SK-N-DZ (cell line): ENCODE measurements around the gene CUX1.
A peak's percentile ranks its signal among the peaks of the same experiment; 100 is the strongest.
"Not testable (repeated sequence)": the region's sequence is repeated elsewhere in the genome, so short reads cannot be mapped to it uniquely, and the experiment has no call there.

Experiments
- DNase-seq: peaks from one replicate; pipeline ENCODE4 v3.0.0-alpha.2; 2015; ENCODE audit warnings: low spot score

Gene CUX1

DNA sequence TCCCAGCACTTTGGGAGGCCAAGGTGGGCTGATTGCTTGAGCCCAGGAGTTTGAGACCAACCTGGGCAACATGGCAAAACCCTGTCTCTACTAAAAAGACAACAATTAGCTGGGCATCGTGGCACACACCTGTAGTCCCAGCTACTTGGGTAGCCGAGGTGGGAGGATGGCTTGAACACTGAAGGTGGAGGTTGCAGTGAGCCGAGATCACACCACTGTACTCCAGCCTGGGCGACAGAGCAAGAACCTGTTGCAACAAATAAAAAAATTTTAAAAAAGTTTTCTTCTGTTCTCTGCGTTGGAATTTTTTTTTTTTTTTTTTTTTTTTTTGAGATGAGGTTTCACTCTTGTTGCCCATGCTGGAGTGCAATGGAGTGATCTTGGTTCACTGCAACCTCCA is 34.9 kb downstream of the CUX1 start:
- not testable (repeated sequence) for DNase-seq

DNA sequence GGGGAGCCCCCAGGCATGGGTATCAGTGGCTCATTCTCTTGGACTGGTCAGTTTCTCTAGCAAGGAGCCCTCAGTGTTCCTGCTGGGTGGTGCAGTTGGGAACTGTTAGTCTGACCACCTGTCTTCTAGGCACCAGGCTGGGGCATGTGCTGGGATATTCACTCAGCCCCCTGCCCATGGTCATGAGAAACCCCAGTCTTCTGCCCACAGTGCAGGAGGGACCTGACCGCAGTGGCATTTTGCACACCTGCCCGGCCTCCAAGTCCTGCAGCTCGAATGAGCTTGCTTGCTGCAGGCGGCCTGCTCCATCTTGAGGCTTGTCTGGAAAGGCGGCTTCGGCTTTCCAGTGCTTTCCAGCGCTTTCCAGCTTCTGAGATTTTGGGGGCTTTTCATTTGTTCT is 36.3 kb downstream of the CUX1 start:
- DNase-seq = no peak

DNA sequence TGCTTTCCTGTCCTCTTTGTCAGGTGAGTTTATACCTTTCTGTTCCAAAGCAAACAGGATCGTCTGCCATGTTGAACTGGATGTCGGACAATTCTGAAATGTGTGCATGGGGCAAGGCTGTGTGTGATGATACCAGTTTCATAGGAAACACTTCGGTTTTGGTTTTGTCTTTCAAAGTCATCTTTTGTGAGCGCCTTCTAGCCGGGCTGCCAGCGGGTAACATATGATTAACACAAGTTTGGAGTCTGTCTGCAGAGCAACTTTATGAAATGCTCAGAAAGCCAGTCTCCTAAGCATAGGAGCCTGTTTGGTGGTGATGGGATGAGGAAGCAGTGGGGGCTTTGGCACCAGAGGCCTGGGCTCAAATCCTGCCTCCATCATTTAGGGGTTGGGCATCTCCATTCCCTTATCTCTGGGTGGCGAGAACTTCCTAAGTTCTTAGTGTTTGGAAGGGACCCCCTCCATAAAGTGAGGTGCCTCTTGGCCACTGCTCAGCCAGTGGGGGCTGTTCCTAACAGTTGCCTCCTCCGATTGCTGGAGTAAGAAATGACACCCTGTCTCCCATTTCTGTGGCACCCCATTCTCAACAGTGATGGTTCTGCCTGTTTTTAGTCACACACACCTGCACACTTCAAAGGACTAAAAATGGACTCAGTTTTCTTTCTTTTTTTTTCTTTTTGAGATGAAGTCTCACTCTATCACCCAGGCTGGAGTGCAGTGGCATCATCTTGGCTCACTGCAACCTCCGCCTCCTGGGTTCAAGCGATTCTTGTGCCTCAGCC is 36.8 kb downstream of the CUX1 start:
- no peak for DNase-seq

DNA sequence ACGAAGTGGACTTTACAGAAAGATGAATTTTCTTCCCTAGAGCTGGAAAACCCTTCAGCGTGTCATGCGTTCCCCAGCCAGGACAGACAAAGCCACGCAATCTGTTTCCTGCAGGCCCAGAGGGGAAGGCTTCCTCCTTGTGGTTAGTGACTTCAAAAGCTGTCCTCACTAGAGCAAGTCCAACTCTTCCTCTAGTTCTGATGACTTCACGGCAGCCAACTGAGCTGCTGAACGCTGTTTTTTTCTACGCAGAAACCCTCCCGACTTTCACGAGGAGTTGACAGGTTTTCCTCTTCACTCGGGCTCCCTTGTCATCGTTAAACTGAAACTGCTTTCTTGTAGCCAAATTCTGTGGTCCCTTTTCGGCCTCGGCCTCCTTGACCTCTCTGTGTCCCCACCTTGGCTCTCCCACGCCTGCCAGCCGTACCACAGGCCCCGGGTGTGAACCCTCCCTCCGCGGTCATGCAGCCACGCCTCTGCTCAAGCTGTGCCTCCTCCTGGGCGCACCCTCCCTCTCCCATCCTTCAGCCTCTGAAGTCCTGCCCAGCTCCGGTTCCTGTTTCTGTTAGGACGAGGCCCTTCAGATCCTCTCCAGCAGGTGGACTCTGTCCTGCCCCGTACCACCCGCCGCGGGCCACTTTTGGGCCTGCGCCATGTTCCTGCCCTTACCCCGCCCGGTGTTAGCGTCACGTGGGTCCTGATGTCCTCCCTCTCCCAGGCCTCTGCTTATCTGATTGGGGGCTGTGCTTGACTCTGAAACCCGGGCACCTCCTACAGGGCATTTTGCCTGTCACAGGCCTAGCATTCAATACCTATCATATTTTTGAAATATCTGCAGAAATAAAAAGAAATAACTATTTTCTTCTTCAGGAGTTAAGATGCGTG is 39.3 kb downstream of the CUX1 start:
- peak; percentile 96 for DNase-seq

DNA sequence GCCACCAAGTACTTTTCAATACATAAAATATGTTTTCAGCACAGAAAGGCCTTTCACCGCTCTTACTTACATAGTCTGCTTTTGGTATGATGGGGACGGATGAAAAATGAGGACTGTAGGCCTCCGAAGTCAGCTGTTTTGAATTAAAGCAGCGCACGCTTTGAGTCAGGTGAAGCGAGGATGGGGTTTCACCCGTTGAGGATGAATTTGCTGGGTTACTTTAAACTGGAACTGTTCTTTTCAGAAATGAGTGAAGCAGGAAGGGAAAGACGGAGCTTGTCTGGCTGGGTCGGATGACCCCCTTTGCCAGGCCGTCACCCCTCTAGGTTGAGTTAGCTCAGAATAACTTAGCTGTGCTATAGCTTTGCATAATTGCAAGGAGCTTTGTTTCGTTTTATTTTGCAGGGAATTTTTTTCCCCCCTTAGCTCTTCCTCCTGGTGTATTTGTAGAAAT is 40.0 kb downstream of the CUX1 start:
- DNase-seq = no peak

DNA sequence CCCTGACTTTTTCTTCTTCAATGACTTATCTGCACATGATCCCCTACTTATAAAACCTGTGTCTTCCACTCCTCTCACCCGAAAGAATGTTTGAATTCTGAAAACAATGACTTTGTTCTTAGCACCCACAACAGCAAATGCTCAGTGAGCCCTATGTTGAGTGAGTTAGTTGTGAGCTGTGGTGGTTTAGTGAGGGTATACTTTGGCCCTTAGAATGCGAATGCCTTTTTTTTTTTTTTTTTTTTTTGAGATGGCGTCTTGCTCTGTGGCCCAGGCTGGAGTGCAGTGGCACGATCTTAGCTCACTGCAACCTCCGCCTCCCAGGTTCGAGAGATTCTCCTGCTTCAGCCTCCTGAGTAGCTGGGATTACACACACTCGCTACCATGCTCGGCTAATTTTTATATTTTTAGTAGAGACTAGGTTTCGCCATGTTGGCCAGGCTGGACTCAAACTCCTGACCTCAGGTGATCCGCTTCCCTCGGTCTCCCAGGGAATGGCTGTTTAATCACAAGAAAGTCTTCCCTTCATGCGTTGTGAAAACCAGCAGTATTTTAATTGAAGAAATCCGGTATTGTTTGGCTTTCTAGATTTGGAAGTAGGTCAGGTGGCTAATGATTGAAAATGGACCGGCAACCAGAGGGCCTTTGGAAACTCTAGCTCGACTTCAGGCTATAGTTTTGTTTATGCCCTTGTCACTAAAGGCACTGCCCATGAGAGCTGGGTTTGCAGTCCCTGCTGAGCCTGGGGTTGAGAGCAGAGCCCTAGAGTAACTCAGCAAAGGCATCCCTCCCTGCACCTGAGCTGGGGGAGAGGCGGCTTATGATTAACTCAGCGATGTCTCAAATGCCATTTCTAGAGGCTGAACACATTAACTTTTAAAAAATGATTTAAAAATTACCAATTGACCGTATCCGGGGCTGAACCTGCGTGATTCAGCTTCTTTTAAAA is 41.3 kb downstream of the CUX1 start:
- no peak for DNase-seq

DNA sequence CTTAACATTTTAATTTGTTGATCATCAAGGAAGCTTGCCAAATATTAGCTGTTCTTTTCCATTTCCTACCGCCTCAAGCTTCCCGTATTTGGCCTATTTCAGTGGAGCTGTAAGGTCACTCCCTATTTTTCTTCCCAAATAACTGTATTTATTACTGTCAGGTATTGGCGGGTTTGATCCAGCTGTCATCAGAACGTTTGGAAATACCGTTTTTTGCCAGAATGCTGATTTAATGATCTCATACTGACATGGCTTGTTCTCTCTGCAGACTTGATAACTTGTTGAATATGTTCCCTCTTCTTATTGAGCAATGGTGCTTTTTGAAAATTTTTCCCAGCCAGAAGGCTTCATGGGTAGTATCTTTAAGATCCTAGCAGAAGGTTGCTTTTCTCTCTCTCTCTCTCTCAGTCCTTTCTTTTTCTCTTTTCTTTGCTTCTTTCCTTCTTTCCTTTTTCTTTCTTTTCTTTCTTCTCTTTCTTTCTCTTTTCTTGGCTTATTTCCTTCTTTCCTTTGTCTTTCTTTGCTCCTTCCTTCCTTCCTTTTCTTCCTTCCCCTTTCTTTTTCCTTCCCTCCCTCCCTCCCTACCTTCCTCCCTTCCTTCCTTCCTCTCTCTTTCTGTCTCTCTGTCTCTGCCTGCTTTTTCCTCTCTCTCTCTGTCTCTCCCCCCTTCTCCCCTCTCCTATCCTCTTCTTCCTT is 42.1 kb downstream of the CUX1 start:
- no peak for DNase-seq

DNA sequence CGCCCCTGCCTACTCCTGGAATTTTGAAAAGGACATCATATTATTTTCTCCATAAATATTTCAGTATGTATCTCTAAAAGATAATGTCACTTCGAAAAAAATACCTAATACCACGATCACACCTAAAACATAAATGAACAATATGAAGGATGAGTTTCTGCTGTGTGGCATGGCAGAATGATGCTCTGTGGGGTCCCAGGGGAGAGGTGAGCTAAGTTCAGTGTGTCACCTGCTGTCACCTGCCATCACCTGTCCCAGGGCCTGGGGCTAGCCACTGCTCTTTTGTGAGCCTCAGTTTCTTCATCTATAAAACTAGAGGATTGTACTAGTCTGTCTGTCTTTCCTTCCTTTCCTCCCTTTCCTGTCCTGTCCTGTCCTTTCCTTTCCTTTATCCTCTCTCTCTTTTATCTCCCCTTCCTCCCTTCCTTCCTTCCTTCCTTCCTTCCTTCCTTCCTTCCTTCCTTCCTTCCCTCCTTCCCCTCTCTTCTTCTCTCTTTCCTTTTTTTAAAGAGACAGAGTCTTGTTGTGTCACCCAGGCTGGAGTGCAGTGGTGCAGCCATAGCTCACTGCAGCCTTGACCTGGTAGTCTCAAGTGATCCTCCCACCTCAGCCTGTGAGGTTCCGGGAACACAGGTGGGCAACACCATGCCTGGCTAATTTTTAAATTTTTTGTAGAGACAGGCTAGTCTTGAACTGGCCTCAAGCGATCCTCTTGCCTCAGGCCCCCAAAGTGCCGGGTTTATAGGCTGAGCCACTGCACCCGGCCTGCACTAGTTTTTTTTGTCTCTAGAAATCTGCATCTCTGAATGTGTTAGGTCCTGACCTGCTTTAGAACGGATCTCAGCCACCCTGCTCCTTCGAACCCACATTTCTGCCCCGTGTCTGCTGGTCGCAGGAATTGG is 43.1 kb downstream of the CUX1 start:
- no peak for DNase-seq

DNA sequence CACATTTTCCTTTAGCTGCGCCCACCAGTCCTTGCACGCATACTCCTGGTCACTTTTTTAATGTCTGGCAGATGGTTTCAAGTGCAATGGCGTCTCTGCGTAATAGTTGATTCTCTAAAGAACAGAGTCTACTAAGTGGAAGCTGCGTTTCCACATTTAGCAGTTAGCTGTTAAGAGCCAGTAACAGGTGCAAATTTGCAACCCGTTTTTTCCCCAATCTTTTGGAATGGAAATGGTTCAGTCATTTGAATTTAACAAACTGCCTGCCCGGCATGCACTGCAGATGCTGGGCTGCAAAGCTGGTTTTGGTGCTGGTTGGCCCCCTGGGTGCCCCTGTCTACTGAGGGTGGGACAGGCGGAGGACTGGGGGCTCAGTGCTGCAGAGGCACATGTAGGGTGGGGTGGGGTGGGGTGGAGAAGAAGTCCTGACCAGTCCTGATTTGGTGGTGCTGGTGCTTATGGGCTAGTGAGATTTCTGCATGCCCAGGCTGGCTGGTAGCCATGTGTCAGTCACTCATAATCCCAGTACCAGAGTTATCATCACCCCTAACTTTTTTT is 43.9 kb downstream of the CUX1 start:
- DNase-seq = no peak

DNA sequence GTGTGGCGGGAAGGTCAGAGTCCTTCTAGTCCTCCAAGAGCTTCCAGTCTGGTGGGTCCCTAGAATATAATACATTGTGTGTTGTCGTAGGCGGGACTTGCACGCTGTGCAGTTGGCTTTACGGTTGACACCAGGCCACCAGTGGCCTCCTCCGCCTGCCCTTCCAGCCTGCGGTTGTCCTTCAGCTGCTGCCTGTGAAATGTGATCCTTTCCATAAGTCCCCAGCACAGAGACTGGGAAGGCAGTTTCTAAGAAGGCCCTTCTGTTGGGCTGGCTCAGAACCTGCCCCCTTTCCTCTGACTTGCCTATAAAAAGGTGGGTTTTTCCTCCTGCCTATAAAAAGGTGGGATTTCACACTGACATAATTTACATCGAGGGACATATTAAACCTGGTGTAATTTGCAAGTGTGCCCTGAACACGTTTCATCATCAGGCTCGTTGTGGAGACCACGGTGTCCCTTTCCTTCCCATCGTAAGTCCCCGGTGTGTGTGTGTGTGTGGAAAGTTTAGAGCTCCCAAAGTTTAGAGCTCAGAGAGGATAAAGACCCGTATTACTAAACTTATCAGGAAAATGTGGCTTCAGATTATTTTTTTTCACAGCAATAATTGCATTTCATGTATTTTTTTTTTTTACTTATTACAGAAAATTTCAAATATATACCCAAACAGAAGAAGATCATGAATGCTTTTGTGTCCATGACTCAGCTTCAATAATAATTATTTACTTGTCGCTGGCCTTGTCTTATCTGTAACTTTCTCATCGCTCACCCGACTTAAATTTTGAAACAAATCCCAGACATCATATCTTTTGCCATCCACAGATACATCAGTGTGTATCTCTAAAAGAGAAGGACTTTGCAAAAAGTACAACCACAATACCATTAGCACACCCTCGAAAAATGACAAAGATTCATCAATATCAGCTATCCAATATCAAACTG is 45.1 kb downstream of the CUX1 start:
- DNase-seq = peak; percentile 42

DNA sequence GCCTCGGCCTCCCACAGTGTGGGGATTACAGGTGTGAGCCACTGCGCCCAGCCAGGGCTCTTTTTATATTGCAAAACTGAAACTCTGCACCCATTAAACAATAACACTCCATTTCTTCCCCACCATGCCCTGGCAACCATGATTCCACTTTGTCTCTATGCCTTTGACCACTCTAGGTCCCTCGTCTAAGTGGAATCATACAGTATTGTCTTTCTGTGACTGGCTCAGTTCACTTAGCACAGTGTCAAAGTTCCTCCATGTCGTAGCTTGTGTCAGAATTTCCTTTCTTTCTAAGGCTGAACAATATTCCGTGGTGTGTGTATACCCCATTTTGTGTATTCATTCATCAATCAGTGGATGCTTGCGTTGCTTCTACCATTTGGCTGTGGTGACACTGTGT is 46.2 kb downstream of the CUX1 start:
- DNase-seq = no peak

DNA sequence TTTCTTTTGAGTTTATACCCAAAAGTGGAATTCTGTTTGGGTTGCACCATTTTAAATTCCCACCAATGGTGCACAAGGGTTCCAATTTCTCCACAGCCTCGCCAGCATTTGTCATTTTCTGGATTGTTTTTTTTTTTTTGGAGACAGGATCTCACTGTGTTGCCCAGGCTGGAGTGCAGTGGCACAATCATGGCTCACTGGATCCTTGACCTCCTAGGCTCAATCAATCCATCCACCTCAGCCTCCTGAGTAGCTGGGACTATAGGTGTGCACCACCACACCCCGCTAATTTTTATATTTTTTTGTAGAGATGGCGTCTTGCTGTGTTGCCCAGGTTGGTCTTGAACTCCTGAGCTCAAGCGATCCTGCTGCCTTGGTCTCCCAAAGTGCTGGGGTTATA is 46.6 kb downstream of the CUX1 start:
- no peak for DNase-seq

DNA sequence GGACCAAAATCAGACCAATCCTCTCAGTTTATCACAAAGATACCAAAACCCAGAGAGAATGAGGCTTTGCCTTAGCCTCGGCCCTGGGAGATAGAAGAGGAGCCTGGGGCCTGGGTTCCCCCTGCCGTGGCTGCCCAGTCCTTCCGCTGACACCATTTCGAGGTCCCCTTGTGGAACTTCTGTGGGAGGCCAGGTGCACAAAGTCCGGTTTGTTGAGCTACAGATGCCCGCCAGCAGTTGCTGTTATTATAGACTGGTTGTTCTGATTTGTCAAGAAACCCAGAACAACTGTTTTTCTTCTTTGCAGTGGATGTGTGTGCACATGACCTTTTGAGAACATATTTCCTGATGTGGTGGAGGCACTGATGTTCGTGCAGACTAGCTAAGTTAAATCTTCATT is 47.6 kb downstream of the CUX1 start:
- no peak for DNase-seq

DNA sequence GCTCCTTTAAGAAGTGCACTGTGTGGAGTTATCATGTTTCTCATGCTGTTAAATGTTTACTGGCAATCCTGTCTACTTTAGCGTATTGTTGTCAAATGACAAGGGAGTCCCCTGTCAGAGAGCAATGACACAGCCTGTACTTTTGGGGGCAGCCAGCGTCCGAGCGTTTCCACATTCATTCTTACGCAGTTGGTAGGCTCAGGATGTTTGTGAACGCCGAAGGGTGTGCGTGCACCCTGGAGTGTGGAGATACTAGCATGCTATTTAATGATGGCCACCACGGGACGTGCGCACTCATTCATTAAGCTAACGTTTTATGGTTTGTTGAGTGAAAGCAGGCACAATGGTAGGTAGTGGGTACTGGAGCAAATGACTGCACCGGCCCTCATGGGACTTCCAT is 48.0 kb downstream of the CUX1 start:
- DNase-seq = no peak

DNA sequence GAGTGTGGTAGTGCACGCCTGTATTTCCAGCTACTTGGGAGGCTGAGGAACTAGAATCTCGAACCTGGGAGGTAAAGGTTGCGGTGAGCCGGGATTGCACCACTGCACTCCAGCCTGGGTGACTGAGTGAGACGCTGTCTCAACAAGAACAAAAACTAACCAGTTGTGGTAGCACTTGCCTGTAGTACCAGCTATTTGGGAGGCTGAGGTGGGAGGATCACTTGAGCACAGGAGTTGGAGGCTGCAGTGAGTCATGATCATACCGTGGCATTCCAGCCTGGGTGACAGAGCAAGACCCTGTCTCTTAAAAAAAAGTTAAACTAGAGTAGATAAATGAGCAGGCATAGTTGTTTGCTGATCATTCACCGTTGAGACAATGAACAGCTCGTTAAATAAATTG is 48.9 kb downstream of the CUX1 start:
- no peak for DNase-seq

DNA sequence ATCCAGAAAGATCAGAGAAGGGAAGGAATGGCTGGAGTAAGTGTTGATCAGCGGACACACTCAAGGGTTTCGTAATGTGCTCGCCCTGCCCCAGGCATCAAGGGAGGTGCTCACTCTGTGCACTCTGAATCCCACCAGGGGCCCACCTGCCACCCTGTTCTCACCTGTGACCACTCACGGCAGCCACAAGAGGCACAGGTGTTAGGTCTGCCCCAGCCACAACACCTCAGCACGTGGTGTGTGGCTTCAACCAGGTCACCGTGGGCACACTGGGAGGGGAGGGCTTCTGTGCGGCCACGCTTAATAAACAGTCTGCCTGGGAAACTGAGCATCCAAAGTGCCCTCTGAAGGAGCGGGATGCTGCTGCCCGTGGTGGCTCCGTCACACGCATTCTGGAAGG is 49.8 kb downstream of the CUX1 start:
- DNase-seq = no peak

DNA sequence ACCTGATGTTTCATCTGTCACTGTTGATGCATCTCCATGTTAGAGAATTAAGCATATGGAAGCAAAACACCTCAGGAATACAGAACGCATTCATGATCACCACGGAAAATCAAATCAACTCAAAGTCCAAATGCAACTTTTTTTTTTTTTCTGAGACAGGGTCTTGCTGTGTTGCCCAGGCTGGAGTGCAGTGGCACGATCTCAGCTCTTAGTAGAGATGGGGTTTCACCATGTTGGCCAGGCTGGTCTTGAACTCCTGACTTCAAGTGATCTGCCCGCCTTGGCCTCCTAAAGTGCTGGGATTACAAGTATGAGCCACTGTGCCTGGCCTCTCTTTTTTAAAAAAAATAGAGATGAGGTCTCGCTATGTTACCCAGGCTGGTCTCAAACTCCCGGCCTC is 50.3 kb downstream of the CUX1 start:
- DNase-seq = not testable (repeated sequence)

DNA sequence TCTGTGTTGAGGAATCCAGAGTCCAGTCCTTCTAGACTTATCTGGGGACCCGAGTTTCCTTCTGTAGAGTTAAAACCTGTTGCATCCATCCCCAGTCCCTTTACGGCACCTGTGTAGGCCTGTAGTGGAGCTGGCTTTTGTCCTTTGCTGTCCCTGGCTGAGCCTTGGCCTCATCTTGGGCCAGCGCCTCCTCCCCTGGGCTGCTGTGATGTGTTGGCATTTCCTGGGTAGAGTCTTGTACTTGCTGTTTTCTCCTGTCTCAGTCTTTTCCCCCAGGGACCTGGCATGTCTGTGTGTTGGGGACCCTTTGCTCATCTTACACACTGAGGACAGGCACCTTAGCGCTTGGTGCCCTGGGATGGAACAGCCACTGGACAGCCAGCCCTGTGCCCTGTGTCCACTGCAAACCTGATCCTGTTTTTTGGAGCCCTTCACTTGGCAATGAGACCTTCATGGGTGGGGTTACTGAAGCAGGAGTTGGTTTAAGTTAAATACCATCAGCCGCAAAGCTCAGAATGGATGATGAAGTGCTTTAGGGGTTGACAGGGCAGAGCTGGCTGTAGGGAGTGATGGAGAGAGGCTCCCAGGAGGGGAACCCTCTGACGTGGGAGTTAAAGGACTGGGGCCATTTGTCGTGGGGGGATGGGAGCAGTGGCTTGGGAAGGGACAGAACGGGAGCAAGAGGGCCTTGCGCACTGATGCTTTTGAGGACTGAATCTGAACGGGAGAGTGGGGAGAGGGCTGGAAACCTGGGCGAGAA is 50.9 kb downstream of the CUX1 start:
- no peak for DNase-seq
